GM12878 (cell line): ENCODE results near the gene ST7. TPM values are rescaled to one million over a fixed set of nuclear protein-coding genes. Genes with fewer than 3 reads are reported as not detected.
A peak's percentile ranks its signal among the peaks of the same experiment; 100 is the strongest.

Experiments
- ATAC-seq: fragments of 200-7000 bp; cut with Tn5 transposase; 3 replicates; pipeline ENCODE4 v1.9.1; 2020; ENCODE audit warnings: mild to moderate bottlenecking, moderate library complexity
- BruUV-seq: library from RNA; stranded (reverse); fragments of 400-500 nt; replicated peaks from 2 replicates; lab custom pipeline; 2021; lab: Mats Ljungman, UMichigan
- CTCF ChIA-PET: fragments of 300-600 bp; sonication (Branson Sonifier 250); formaldehyde crosslinking; extraction: SDS; loops from one replicate; lab custom pipeline; 2021; ENCODE audit warnings: inconsistent platforms; lab: Yijun Ruan, JAX
- POLR2A ChIA-PET: fragments of 350-600 bp; formaldehyde crosslinking; extraction: SDS; loops from one replicate; lab custom pipeline; 2021; ENCODE audit warnings: inconsistent platforms; lab: Charles Lee
- RAD21 ChIA-PET: fragments of 300-600 bp; sonication (Branson Sonifier 250); formaldehyde crosslinking; loops from one replicate; lab custom pipeline; 2023; ENCODE audit warnings: antibody characterized with exemption; ENCODE audit not compliant: unreplicated experiment; lab: Charles Lee
- SMC1A ChIA-PET: fragments of 300-600 bp; sonication (Branson Sonifier 250); formaldehyde crosslinking; loops from one replicate; lab custom pipeline; 2023; ENCODE audit not compliant: unreplicated experiment, uncharacterized antibody; lab: Charles Lee
- DNase-seq: peaks from one replicate; pipeline ENCODE4 v3.0.0-alpha.2; 2011; ENCODE audit warnings: low read depth, low spot score
- FAIRE-seq: peaks from 3 replicates; lab custom pipeline; 2011; peaks lifted over from hg19 to GRCh38; lab: Jason Lieb, UNC
- H2AFZ ChIP-seq: 2 replicates; pipeline ENCODE4 v1.6.0; 2011; ENCODE audit warnings: low read depth, low read length, control low read depth; ENCODE audit not compliant: control insufficient read depth
- H3K27ac ChIP-seq: 2 replicates; pipeline ENCODE4 v1.5.1; 2011; ENCODE audit warnings: control low read depth; ENCODE audit not compliant: control insufficient read depth, insufficient read depth
- H3K27me3 ChIP-seq, 2 experiments: replicated peaks in 1 of 2; 2 replicates each; pipeline versions ENCODE4 v1.6.0 to v1.6.1; 2011; ENCODE audit warnings: low read length in 1 of 2; ENCODE audit not compliant: control insufficient read depth in 2 of 2, insufficient read depth in 2 of 2
- H3K36me3 ChIP-seq, 2 experiments: 2 replicates each; pipeline ENCODE4 v1.5.1; 2011; ENCODE audit warnings: low read length in 1 of 2; ENCODE audit not compliant: control insufficient read depth in 2 of 2, insufficient read depth in 2 of 2
- H3K4me1 ChIP-seq: 2 replicates; pipeline ENCODE4 v1.6.1; 2011; ENCODE audit warnings: mild to moderate bottlenecking, low read length, moderate library complexity, mixed read lengths; ENCODE audit not compliant: control insufficient read depth, insufficient read depth
- H3K4me2 ChIP-seq: 2 replicates; pipeline ENCODE4 v1.6.0; 2011; ENCODE audit warnings: control low read depth; ENCODE audit not compliant: control insufficient read depth, insufficient read depth
- H3K4me3 ChIP-seq: fragments of 200-600 bp; sonication (generic); 2 replicates; pipeline ENCODE4 v1.5.1; 2016
- H3K79me2 ChIP-seq: 2 replicates; pipeline ENCODE4 v1.6.0; 2011; ENCODE audit warnings: low read length; ENCODE audit not compliant: control insufficient read depth, insufficient read depth
- H3K9ac ChIP-seq: 2 replicates; pipeline ENCODE4 v1.8.0; 2011; ENCODE audit warnings: low read length, control low read depth, mixed read lengths; ENCODE audit not compliant: control insufficient read depth, insufficient read depth
- H3K9me3 ChIP-seq: replicated peaks from 3 replicates; pipeline ENCODE4 v1.5.1; 2011; ENCODE audit warnings: mild to moderate bottlenecking, low read length; ENCODE audit not compliant: control insufficient read depth, insufficient read depth
- H4K20me1 ChIP-seq: 2 replicates; pipeline ENCODE4 v1.6.0; 2011; ENCODE audit not compliant: control insufficient read depth, insufficient read depth
- MYC ChIP-seq: IDR thresholded peaks from 2 replicates; pipeline ENCODE4 v1.6.1; 2011; ENCODE audit warnings: mild to moderate bottlenecking, low read length, moderate library complexity, inconsistent platforms; ENCODE audit not compliant: insufficient read depth, insufficient replicate concordance, insufficient read length, severe bottlenecking
- SIX5 ChIP-seq: IDR thresholded peaks from 2 replicates; pipeline ENCODE4 v1.6.1; 2011; ENCODE audit warnings: mild to moderate bottlenecking, low read depth, low read length, moderate library complexity; ENCODE audit not compliant: severe bottlenecking
- SP1 ChIP-seq: IDR thresholded peaks from one replicate; pipeline ENCODE4 v1.6.1; 2011; ENCODE audit warnings: low read depth, low read length
- TBL1XR1 ChIP-seq: IDR thresholded peaks from 2 replicates; pipeline ENCODE4 v1.6.1; 2012; ENCODE audit warnings: low read depth, low read length, improper control_type of control experiment
- WGBS: methylation state at CpG from one replicate; pipeline ENCODE4 v1.1.6; 2016; ENCODE audit warnings: low lambda C conversion rate; ENCODE audit not compliant: insufficient replicate concordance, insufficient coverage; ENCODE audit errors: missing lambda C conversion rate; 5-methylcytosine and 5-hydroxymethylcytosine counted together
- in situ Hi-C: fragments of 300-500 bp; cut with MboI; formaldehyde crosslinking; loops from 9 replicates; pipeline ENCODE4 v1.14.3; 2018; ENCODE audit warnings: mixed read lengths
- intact Hi-C: fragments of 100-400 bp; cut with micrococcal nuclease; formaldehyde crosslinking; loops from one replicate; pipeline ENCODE4 v1.14.2; 2022; ENCODE audit not compliant: unreplicated experiment
- polyA plus RNA-seq, 11 experiments: library from polyadenylated mRNA; depleted of rRNA in 4 of 11; unstranded in 6 of 11; stranded (reverse) in 5 of 11; fragments of >200 nt; fragmentation: Nextera tagmentation in 4 of 11; fragmentation: Illumina TruSeq in 1 of 11; extraction: Ambion mirVana in 4 of 11; extraction: Trizol in 1 of 11; gene quantifications; 1 replicate in 1 of 11; 2 replicates in 10 of 11; pipeline versions ENCODE4 v1.2.1 to v1.2.3, GENCODE V29; 2011 to 2016; ENCODE audit warnings: inconsistent platforms in 2 of 11, missing spikeins in 2 of 11, low read depth in 1 of 11
- total RNA-seq, 4 experiments: library from RNA; depleted of rRNA in 3 of 4; stranded (reverse); fragments of >200 nt in 3 of 4; fragmentation: Illumina TruSeq in 1 of 4; extraction: Trizol in 1 of 4; gene quantifications; 2 replicates each; pipeline versions ENCODE4 v1.2.1 to v1.2.3, GENCODE V29; 2013 to 2021
- TF ChIP-seq, protein P1 (sequence below): fragments of 450-650 bp; IDR thresholded peaks from 2 replicates; pipeline ENCODE4 v1.6.1; 2017; ENCODE audit warnings: mild to moderate bottlenecking, moderate library complexity

ST7 gene
- total and polyA plus RNA-seq, 10 of the 15 experiments (the other 5 are each of a cell fraction or from before 2014, with no cell fraction given), result 27.7 to 76.4 (median 53.6) TPM

DNA sequence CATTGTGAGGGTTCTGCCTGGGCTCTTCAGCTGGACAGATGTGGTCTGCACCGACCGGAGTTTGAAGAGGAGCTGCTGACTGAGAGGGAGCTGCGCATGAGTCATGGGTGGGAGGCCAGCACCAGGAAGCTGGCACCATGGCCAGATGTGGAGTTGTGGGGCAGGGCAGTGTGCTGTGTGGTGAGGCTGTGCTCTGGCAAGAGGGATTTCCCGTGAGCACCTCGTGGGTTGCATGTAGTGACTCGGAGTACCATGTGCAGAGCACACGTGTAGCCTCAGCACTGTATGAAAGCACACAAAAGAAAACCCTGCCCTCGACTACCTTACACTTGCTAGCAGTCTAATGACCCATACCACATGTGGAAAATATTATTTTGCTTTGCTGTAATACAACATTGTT, 266.2 kb downstream of the ST7 start:
- no peaks in the 10 kb centered on the region for H4K20me1 ChIP-seq
- H2AFZ ChIP-seq, result no peak overlapping the region
- WGBS, result 77% methylated on average over 8 of the region's 8 CpGs
- FAIRE-seq (no peak), DNase-seq (no peak), ATAC-seq (peak; percentile 75)
- ChIA-PET SMC1A (interaction anchor here (0.7 to 2.3 kb wide), 11 partner anchors 10 to 171 kb away, joined by 3 to 10 read pairs (median 3); no protein-coding TSS in a partner anchor), CTCF (interaction anchor here (1.3 to 1.9 kb wide), 5 partner anchors 10 to 180 kb away, joined by 3 to 7 read pairs (median 4); no protein-coding TSS in a partner anchor), POLR2A (interaction anchor here (1.6 kb wide), 1 partner anchor 10 kb away, joined by 5 read pairs; no protein-coding TSS in a partner anchor), RAD21 (interaction anchor here (1.0 to 2.4 kb wide), 4 partner anchors 11 to 231 kb away, joined by 3 to 9 read pairs (median 6); no protein-coding TSS in a partner anchor)
- TF ChIP-seq SP1 (no peak), MYC (no peak), SIX5 (no peak), TBL1XR1 (no peak)
- TF ChIP-seq, protein P1, sequence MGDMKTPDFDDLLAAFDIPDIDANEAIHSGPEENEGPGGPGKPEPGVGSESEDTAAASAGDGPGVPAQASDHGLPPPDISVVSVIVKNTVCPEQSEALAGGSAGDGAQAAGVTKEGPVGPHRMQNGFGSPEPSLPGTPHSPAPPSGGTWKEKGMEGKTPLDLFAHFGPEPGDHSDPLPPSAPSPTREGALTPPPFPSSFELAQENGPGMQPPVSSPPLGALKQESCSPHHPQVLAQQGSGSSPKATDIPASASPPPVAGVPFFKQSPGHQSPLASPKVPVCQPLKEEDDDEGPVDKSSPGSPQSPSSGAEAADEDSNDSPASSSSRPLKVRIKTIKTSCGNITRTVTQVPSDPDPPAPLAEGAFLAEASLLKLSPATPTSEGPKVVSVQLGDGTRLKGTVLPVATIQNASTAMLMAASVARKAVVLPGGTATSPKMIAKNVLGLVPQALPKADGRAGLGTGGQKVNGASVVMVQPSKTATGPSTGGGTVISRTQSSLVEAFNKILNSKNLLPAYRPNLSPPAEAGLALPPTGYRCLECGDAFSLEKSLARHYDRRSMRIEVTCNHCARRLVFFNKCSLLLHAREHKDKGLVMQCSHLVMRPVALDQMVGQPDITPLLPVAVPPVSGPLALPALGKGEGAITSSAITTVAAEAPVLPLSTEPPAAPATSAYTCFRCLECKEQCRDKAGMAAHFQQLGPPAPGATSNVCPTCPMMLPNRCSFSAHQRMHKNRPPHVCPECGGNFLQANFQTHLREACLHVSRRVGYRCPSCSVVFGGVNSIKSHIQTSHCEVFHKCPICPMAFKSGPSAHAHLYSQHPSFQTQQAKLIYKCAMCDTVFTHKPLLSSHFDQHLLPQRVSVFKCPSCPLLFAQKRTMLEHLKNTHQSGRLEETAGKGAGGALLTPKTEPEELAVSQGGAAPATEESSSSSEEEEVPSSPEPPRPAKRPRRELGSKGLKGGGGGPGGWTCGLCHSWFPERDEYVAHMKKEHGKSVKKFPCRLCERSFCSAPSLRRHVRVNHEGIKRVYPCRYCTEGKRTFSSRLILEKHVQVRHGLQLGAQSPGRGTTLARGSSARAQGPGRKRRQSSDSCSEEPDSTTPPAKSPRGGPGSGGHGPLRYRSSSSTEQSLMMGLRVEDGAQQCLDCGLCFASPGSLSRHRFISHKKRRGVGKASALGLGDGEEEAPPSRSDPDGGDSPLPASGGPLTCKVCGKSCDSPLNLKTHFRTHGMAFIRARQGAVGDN, result peak; percentile 52; the same call in 1 of the 2 replicates
- no peaks in the 10 kb centered on the region for H3K27me3 ChIP-seq
- H3K4me3 ChIP-seq, result no peak overlapping the region
- H3K4me2 ChIP-seq, result no peak overlapping the region
- in situ Hi-C loops, result no loop called here
- no peaks in the 10 kb centered on the region; the same call in 1 of the 2 replicates for H3K4me1 ChIP-seq
- H3K27ac ChIP-seq, result no peak overlapping the region; the same call in 1 of the 2 replicates
- H3K79me2 ChIP-seq, result no peaks in the 10 kb centered on the region
- peaks cover 8 to 22% of the 10 kb centered on the region in 2 experiments for H3K36me3 ChIP-seq
- intact Hi-C loops, result loop anchor here (2.0 to 5.0 kb wide), 2 partner anchors 19 to 33 kb away; no protein-coding TSS in a partner anchor
- H3K9me3 ChIP-seq, result no peaks in the 10 kb centered on the region
- no peak overlapping the region for H3K9ac ChIP-seq
- no TSS peak for BruUV-seq
